HepG2 (cell line): ENCODE measurements around the gene TIPRL. TPM values are rescaled to one million over a fixed set of nuclear protein-coding genes. Genes with fewer than 3 reads are reported as not detected.

Experiments used
- ARID3A ChIP-seq: IDR thresholded peaks from 2 replicates; pipeline ENCODE4 v1.6.1; 2012; ENCODE audit warnings: low read depth, low read length, improper control_type of control experiment
- FOXJ3 ChIP-seq: sonication (generic); formaldehyde crosslinking; IDR thresholded peaks from 2 replicates; pipeline ENCODE4 v1.4.0; 2020; ENCODE audit warnings: missing genetic modification reagents, mild to moderate bottlenecking, borderline replicate concordance
- GATA4 ChIP-seq: sonication (generic); IDR thresholded peaks from 2 replicates; pipeline ENCODE4 v1.6.1; 2016; ENCODE audit warnings: antibody characterized with exemption, low read depth, borderline replicate concordance
- KMT2B ChIP-seq: IDR thresholded peaks from 2 replicates; pipeline ENCODE4 v1.6.1; 2016; ENCODE audit warnings: missing genetic modification reagents, missing compliant biosample characterization
- LRRFIP1 ChIP-seq: sonication (generic); formaldehyde crosslinking; conservative IDR thresholded peaks from 2 replicates; pipeline ENCODE4 v1.4.0; 2020; ENCODE audit warnings: missing genetic modification reagents
- MLXIP ChIP-seq: sonication (generic); formaldehyde crosslinking; IDR thresholded peaks from 2 replicates; pipeline ENCODE4 v1.9.0; 2021; ENCODE audit warnings: missing genetic modification reagents, borderline replicate concordance
- PATZ1 ChIP-seq: sonication (generic); formaldehyde crosslinking; IDR thresholded peaks from 2 replicates; pipeline ENCODE4 v1.4.0; 2020; ENCODE audit warnings: missing genetic modification reagents
- ZMYM3 ChIP-seq: sonication (generic); formaldehyde crosslinking; IDR thresholded peaks from 2 replicates; pipeline ENCODE4 v1.5.1; 2020; ENCODE audit warnings: mild to moderate bottlenecking, missing genetic modification reagents
- ZNF18 ChIP-seq: sonication (generic); formaldehyde crosslinking; IDR thresholded peaks from 2 replicates; pipeline ENCODE4 v1.8.0; 2022; ENCODE audit warnings: mild to moderate bottlenecking, missing genetic modification reagents; ENCODE audit not compliant: insufficient replicate concordance
- ZNF556 ChIP-seq: sonication (generic); formaldehyde crosslinking; IDR thresholded peaks from 2 replicates; pipeline ENCODE4 v1.4.0; 2020; ENCODE audit warnings: mild to moderate bottlenecking, missing genetic modification reagents, borderline replicate concordance
- ZNF776 ChIP-seq: sonication (generic); formaldehyde crosslinking; IDR thresholded peaks from 2 replicates; pipeline ENCODE4 v1.4.0; 2020; ENCODE audit warnings: mild to moderate bottlenecking, missing genetic modification reagents
- polyA plus RNA-seq, 8 experiments: library from polyadenylated mRNA; depleted of rRNA in 3 of 8; stranded (reverse) in 7 of 8; unstranded in 1 of 8; fragments of >200 nt; fragmentation: Illumina TruSeq in 4 of 8; extraction: Trizol in 4 of 8; gene quantifications; 2 replicates each; pipeline versions ENCODE4 v1.2.1 to v1.2.3, GENCODE V29; 2011 to 2016; ENCODE audit warnings: low read depth in 4 of 8, missing spikeins in 1 of 8, mixed read lengths in 1 of 8; ENCODE audit not compliant: insufficient read depth in 1 of 8
- total RNA-seq, 5 experiments: library from RNA; depleted of rRNA; stranded (reverse); fragments of >200 nt; fragmentation: Illumina TruSeq; extraction: Trizol; gene quantifications; 2 replicates each; pipeline ENCODE4 v1.2.3, GENCODE V29; 2016; ENCODE audit warnings: low read depth in 1 of 5

TIPRL gene
- total and polyA plus RNA-seq, 2 of the 13 experiments (the other 11 are each of a cell fraction or from before 2014, with no cell fraction given), result 10.1 to 22.8 TPM

- TF ChIP-seq ZNF556 (CRISPR knock-in tag) (0 out of 2 replicates have a peak, but pooled peaks have one; percentile 52), ZMYM3 (CRISPR knock-in tag) (peak; percentile 73), ZNF776 (peak; percentile 94), FOXJ3 (no peak), ZNF18 (CRISPR knock-in tag) (peak; percentile 72), MLXIP (CRISPR knock-in tag) (no peak), GATA4 (no peak), KMT2B (CRISPR knock-in tag) (peak; percentile 73), ARID3A (no peak), LRRFIP1 (no peak), PATZ1 (CRISPR knock-in tag) (peak; percentile 85)
Measured at GRCh38 chr1:168225476-168226190, 46.9 kb downstream of the TIPRL start, which contains the start of gene SFT2D2 (continued).
